A673 (cell line): ENCODE data around the gene CA5A. TPM values are rescaled to one million over a fixed set of nuclear protein-coding genes. Genes with fewer than 3 reads are reported as not detected.
A peak's percentile ranks its signal among the peaks of the same experiment; 100 is the strongest.

Experiments
- BruUV-seq: library from RNA; stranded (reverse); fragments of 400-500 nt; replicated peaks from 2 replicates; lab custom pipeline; 2021; lab: Mats Ljungman, UMichigan
- CTCF ChIA-PET: fragments of 300-600 bp; sonication (Branson Sonifier 250); formaldehyde crosslinking; loops from one replicate; lab custom pipeline; 2022; ENCODE audit warnings: antibody characterized with exemption; lab: Charles Lee
- POLR2A ChIA-PET: fragments of 300-600 bp; sonication (Branson Sonifier 250); formaldehyde crosslinking; loops from one replicate; lab custom pipeline; 2022; ENCODE audit warnings: antibody characterized with exemption; ENCODE audit not compliant: low non-redundant PET; lab: Charles Lee
- DNase-seq: peaks from one replicate; pipeline ENCODE4 v3.0.0-alpha.2; 2015; ENCODE audit warnings: low spot score
- H3K27ac ChIP-seq: fragments of 200-600 bp; sonication (generic); 2 replicates; pipeline ENCODE4 v1.5.1; 2016; ENCODE audit warnings: mixed run types, low read depth, mild to moderate bottlenecking, mixed read lengths, antibody characterized with exemption, low read length; ENCODE audit not compliant: poor library complexity, severe bottlenecking
- H3K27me3 ChIP-seq: fragments of 200-600 bp; sonication (generic); replicated peaks from 2 replicates; pipeline ENCODE4 v1.6.1; 2017; ENCODE audit warnings: mixed run types, low read depth, mild to moderate bottlenecking, mixed read lengths, antibody characterized with exemption, low read length; ENCODE audit not compliant: insufficient read depth, poor library complexity
- H3K36me3 ChIP-seq: fragments of 200-600 bp; sonication (generic); 2 replicates; pipeline ENCODE4 v1.6.1; 2016; ENCODE audit warnings: mixed run types, mild to moderate bottlenecking, mixed read lengths, antibody characterized with exemption, low read length; ENCODE audit not compliant: insufficient read depth, poor library complexity, severe bottlenecking
- H3K4me1 ChIP-seq: fragments of 200-600 bp; sonication (generic); 2 replicates; pipeline ENCODE4 v1.6.1; 2017; ENCODE audit warnings: mixed run types, mild to moderate bottlenecking, mixed read lengths, antibody characterized with exemption, low read length; ENCODE audit not compliant: insufficient read depth, poor library complexity, severe bottlenecking
- H3K4me3 ChIP-seq: fragments of 200-600 bp; sonication (generic); 2 replicates; pipeline ENCODE4 v1.5.1; 2016; ENCODE audit warnings: low read depth, mixed run types, mild to moderate bottlenecking, mixed read lengths, low read length; ENCODE audit not compliant: poor library complexity, severe bottlenecking
- H3K9me3 ChIP-seq: fragments of 200-600 bp; sonication (generic); 2 replicates; pipeline ENCODE4 v1.6.1; 2016; ENCODE audit warnings: mixed run types, low read depth, mild to moderate bottlenecking, mixed read lengths, antibody characterized with exemption, low read length; ENCODE audit not compliant: poor library complexity, severe bottlenecking
- EZH2 ChIP-seq: fragments of 200-600 bp; sonication (generic); IDR thresholded peaks from 2 replicates; pipeline ENCODE4 v1.6.1; 2017; ENCODE audit warnings: borderline replicate concordance, low read depth, mild to moderate bottlenecking, mixed read lengths, antibody characterized with exemption, low read length; ENCODE audit not compliant: poor library complexity, severe bottlenecking
- intact Hi-C: fragments of 100-400 bp; cut with micrococcal nuclease; formaldehyde crosslinking; loops from one replicate; pipeline ENCODE4 v1.10.0; 2022; ENCODE audit not compliant: unreplicated experiment
- total RNA-seq: library from RNA; stranded (reverse); gene quantifications from 2 replicates; pipeline ENCODE4 v1.2.3, GENCODE V29; 2021
- TF ChIP-seq, protein P1 (sequence below): fragments of 300-800, 200-600 bp; sonication (generic); conservative IDR thresholded peaks from 2 replicates; pipeline ENCODE4 v1.5.1; 2017; ENCODE audit warnings: low read depth, mild to moderate bottlenecking, antibody characterized with exemption, low read length, moderate library complexity, mixed read lengths

The CA5A gene
- total RNA-seq, 1 experiment from 2014 or later, result not detected

DNA sequence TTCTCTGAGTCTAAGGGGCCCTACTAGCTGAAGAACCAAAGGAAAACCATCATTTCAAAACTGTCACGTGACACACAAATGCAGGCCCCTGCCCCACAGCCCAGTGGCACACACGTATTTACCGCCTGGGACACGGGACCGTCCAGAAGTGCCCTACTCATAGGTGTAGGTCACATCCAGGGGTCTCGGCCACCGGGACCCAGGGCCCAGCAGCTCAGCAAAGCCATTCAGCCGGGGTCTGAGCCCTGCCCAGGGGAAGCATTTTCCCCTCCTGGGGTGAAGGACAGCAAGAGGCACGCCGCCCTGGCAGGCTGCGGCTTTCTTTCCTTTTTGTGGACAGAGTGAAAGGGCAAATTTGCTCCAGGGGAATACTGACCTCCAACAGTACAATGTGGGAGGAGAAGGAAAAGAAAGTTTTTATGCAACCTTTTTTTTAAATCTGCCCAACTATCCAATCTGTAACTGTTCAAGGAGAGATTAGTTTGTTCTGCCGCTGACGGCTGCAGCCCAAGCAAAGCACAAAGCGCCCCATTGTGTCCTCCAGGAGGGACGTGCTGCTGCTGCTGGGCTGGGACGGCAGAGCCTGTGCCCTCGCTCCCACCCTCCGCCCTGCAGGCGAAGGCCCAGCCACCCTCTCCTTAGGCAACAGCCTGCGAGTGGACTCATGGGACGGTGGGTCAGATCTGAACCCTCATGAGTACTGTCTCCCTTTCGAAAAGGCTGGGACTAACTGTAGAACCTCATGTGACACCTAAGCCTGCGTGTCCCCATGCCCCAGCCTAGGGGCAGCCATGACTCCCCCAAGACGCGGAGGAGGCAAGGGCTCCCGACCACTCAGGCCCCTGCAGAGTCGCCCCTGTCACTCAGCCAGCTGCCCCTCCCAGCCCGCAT, 88.3 kb downstream of the CA5A start:
- Histone ChIP-seq H3K4me1 (peaks cover 52% of the 10 kb centered on the region), H3K36me3 (peaks cover 80% of the 10 kb centered on the region), H3K9me3 (no peaks in the 10 kb centered on the region), H3K27me3 (no peaks in the 10 kb centered on the region), H3K4me3 (no peak overlapping the region), H3K27ac (peak overlapping the region; percentile 60)
- intact Hi-C loops, result no loop called here
- ChIA-PET POLR2A (interaction anchor here (0.7 kb wide), 1 partner anchor 46 kb away, joined by 4 read pairs; no protein-coding TSS in a partner anchor), CTCF (no interaction called here)
- TF ChIP-seq, protein P1, sequence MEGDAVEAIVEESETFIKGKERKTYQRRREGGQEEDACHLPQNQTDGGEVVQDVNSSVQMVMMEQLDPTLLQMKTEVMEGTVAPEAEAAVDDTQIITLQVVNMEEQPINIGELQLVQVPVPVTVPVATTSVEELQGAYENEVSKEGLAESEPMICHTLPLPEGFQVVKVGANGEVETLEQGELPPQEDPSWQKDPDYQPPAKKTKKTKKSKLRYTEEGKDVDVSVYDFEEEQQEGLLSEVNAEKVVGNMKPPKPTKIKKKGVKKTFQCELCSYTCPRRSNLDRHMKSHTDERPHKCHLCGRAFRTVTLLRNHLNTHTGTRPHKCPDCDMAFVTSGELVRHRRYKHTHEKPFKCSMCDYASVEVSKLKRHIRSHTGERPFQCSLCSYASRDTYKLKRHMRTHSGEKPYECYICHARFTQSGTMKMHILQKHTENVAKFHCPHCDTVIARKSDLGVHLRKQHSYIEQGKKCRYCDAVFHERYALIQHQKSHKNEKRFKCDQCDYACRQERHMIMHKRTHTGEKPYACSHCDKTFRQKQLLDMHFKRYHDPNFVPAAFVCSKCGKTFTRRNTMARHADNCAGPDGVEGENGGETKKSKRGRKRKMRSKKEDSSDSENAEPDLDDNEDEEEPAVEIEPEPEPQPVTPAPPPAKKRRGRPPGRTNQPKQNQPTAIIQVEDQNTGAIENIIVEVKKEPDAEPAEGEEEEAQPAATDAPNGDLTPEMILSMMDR, result no peak
- TF ChIP-seq EZH2, result no peak
- no TSS peak for BruUV-seq
- DNase-seq, result no peak

DNA sequence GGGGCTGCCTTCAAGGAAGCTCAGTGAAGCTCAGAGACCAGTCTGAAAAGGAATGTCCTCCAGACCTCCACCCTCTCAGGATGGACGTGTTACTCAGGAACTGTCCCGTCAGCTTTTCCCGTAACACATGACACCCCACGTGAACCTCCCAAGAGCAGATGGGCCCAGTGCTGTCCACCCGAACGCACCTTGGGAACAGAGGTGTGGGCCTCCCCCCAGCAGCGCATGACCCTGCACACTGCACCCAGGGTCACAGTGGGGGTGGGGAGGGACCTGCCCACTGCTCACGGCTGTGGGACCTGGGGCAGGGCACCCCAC, 88.9 kb downstream of the CA5A start:
- TF ChIP-seq, protein P1, result no peak
- TF ChIP-seq EZH2, result no peak
- no peak for DNase-seq
- BruUV-seq, result no TSS peak
- Histone ChIP-seq H3K27me3 (no peaks in the 10 kb centered on the region), H3K36me3 (peaks cover 82% of the 10 kb centered on the region), H3K4me1 (peaks cover 46% of the 10 kb centered on the region), H3K27ac (peak overlapping the region; percentile 60), H3K9me3 (no peaks in the 10 kb centered on the region), H3K4me3 (no peak overlapping the region)
- POLR2A ChIA-PET, result interaction anchor here (0.7 kb wide), 1 partner anchor 46 kb away, joined by 4 read pairs; no protein-coding TSS in a partner anchor
- CTCF ChIA-PET, result no interaction called here
- intact Hi-C loops, result no loop called here

DNA sequence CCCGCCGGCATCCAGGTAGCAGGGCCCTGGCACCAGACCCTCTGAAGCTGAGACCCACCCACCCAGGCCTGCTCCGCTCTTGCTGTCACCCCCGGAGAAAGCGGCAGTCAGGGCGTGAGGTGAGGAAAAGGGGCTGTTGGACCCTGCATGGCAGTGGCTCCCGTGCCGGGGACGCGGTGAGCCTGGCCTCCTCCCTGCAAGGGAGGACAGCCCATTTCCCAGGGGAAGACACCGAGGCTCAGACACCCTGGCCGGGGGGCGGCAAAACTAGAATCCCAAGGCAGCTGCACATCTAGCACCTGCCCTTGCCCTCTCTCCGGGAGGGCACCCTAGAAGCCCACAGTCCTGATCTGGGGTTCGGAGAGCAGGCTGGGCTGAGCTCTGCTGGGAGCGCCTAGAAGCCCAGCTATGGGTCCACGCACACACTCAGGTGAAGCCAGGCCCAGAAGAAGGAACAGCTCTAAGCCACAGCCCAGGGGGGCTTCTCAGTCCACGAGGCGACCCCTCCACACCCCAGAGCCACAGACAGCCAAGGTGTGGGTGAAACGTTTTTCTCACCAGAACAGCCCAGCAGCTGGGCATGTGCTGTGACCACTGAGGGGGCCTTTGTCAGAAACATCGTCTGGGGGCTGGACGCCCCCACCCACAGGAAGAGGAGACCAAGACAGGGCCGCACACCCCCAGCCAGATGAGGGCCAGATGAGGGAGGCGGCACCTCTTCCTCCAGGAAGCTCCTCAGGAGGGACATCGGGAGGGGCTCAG, 89.4 kb downstream of the CA5A start:
- CTCF ChIA-PET, result no interaction called here
- TF ChIP-seq, protein P1, result no peak
- TF ChIP-seq EZH2, result no peak
- Histone ChIP-seq H3K9me3 (no peaks in the 10 kb centered on the region), H3K4me3 (no peak overlapping the region), H3K4me1 (peaks cover 40% of the 10 kb centered on the region), H3K27ac (peak overlapping the region; percentile 60), H3K36me3 (peaks cover 82% of the 10 kb centered on the region), H3K27me3 (no peaks in the 10 kb centered on the region)
- intact Hi-C loops, result no loop called here
- no TSS peak for BruUV-seq
- POLR2A ChIA-PET, result no interaction called here
- DNase-seq, result no peak
